HCT116 (cell line): ENCODE results near the gene OSBPL10. TPM values are rescaled to one million over a fixed set of nuclear protein-coding genes. Genes with fewer than 3 reads are reported as not detected.

Experiments used
- ATAC-seq: fragments of 200-7000 bp; cut with Tn5 transposase; 2 replicates; pipeline ENCODE4 v1.9.1; 2020; ENCODE audit warnings: mild to moderate bottlenecking, moderate library complexity
- BruUV-seq: library from RNA; stranded (reverse); fragments of 400-500 nt; replicated peaks from 2 replicates; lab custom pipeline; 2021; lab: Mats Ljungman, UMichigan
- CTCF ChIA-PET: fragments of 300-600 bp; sonication (Branson Sonifier 250); formaldehyde crosslinking; loops from one replicate; lab custom pipeline; 2021; ENCODE audit warnings: antibody characterized with exemption; lab: Charles Lee
- POLR2A ChIA-PET: fragments of 300-600, 350-600 bp; sonication (Branson Sonifier 250); formaldehyde crosslinking; loops from one replicate; lab custom pipeline; 2021; ENCODE audit warnings: antibody characterized with exemption; lab: Charles Lee
- RAD21 ChIA-PET, 2 experiments: fragments of 300-600 bp; sonication (Branson Sonifier 250); formaldehyde crosslinking; loops; one replicate each; lab custom pipeline; 2023; ENCODE audit warnings: low total read pairs in 2 of 2; ENCODE audit not compliant: uncharacterized antibody in 2 of 2, unreplicated experiment in 2 of 2, low non-redundant PET in 1 of 2; lab: Charles Lee
- DNase-seq: peaks from one replicate; pipeline ENCODE4 v3.0.0-alpha.2; 2010; ENCODE audit warnings: low read depth, low spot score
- H2AFZ ChIP-seq: fragments of 200-600 bp; shearing (Covaris generic), sonication (generic); 2 replicates; pipeline ENCODE4 v1.6.1; 2017; ENCODE audit warnings: low read depth, mixed run types, mixed read lengths, antibody characterized with exemption, low read length; ENCODE audit not compliant: poor library complexity, severe bottlenecking
- H3K27ac ChIP-seq: 2 replicates; pipeline ENCODE4 v1.5.1; 2012; ENCODE audit warnings: low read depth, low read length
- H3K27me3 ChIP-seq: fragments of 200-600 bp; sonication (generic); 2 replicates; pipeline ENCODE4 v1.6.1; 2016; ENCODE audit warnings: mixed run types, low read length, mixed read lengths; ENCODE audit not compliant: insufficient read depth
- H3K36me3 ChIP-seq, 2 experiments: fragments of 200-500 bp in 1 of 2; fragments of 200-600 bp in 1 of 2; sonication (Bioruptor generic) in 1 of 2; sonication (generic) in 1 of 2; 2 replicates each; pipeline versions ENCODE4 v1.5.1 to v1.6.1; 2014 to 2016; ENCODE audit warnings: low read length in 2 of 2, inconsistent platforms in 1 of 2, mixed read lengths in 1 of 2, mixed run types in 1 of 2; ENCODE audit not compliant: insufficient read depth in 2 of 2, control insufficient read depth in 1 of 2
- H3K4me1 ChIP-seq, 2 experiments: fragments of 200-600 bp in 1 of 2; sonication (generic) in 1 of 2; 2 replicates each; pipeline versions ENCODE4 v1.5.1 to v1.6.1; 2012 to 2017; ENCODE audit warnings: low read length in 2 of 2, inconsistent platforms in 1 of 2, mild to moderate bottlenecking in 1 of 2, mixed read lengths in 1 of 2, mixed run types in 1 of 2, moderate library complexity in 1 of 2; ENCODE audit not compliant: insufficient read depth in 2 of 2, control insufficient read depth in 1 of 2
- H3K4me2 ChIP-seq: fragments of 200-600 bp; sonication (generic); 2 replicates; pipeline ENCODE4 v1.6.1; 2017; ENCODE audit warnings: mixed run types, low read length, mixed read lengths
- H3K4me3 ChIP-seq, 2 experiments: fragments of 200-600 bp in 1 of 2; sonication (generic) in 1 of 2; replicated peaks in 1 of 2; 2 replicates each; pipeline ENCODE4 v1.5.1; 2011 to 2016; ENCODE audit warnings: low read length in 2 of 2, control low read depth in 1 of 2, low read depth in 1 of 2, mild to moderate bottlenecking in 1 of 2, mixed read lengths in 1 of 2, mixed run types in 1 of 2
- H3K79me2 ChIP-seq: fragments of 200-600 bp; sonication (generic); 2 replicates; pipeline ENCODE4 v1.6.1; 2017; ENCODE audit warnings: mild to moderate bottlenecking, mixed run types, low read length, moderate library complexity, mixed read lengths; ENCODE audit not compliant: insufficient read depth
- H3K9ac ChIP-seq: fragments of 200-600 bp; sonication (generic); 2 replicates; pipeline ENCODE4 v1.6.1; 2016; ENCODE audit warnings: low read length, mixed read lengths
- H3K9me2 ChIP-seq: fragments of 200-600 bp; sonication (generic), shearing (Covaris generic); 2 replicates; pipeline ENCODE4 v1.6.1; 2017; ENCODE audit warnings: mixed run types, mild to moderate bottlenecking, moderate library complexity; ENCODE audit not compliant: insufficient read depth
- H3K9me3 ChIP-seq, 2 experiments: fragments of 200-500 bp in 1 of 2; fragments of 200-600 bp in 1 of 2; sonication (Bioruptor generic) in 1 of 2; sonication (generic) in 1 of 2; 2 replicates each; pipeline ENCODE4 v1.6.1; 2014 to 2017; ENCODE audit warnings: low read length in 2 of 2, mixed read lengths in 2 of 2, inconsistent platforms in 1 of 2, low read depth in 1 of 2, mild to moderate bottlenecking in 1 of 2, mixed run types in 1 of 2, moderate library complexity in 1 of 2; ENCODE audit not compliant: control insufficient read depth in 1 of 2, insufficient read depth in 1 of 2
- H4K20me1 ChIP-seq: fragments of 200-600 bp; sonication (generic), shearing (Covaris generic); 2 replicates; pipeline ENCODE4 v1.6.1; 2017; ENCODE audit warnings: mixed run types, mild to moderate bottlenecking, moderate library complexity; ENCODE audit not compliant: insufficient read depth
- CBX3 ChIP-seq: IDR thresholded peaks from 2 replicates; pipeline ENCODE4 v1.6.1; 2012; ENCODE audit warnings: low read depth
- FOSL1 ChIP-seq: IDR thresholded peaks from 2 replicates; pipeline ENCODE4 v1.6.1; 2012; ENCODE audit warnings: low read depth
- RAD21 ChIP-seq: IDR thresholded peaks from 2 replicates; pipeline ENCODE4 v1.6.1; 2012; ENCODE audit warnings: low read depth, mild to moderate bottlenecking
- SIN3A ChIP-seq: IDR thresholded peaks from 2 replicates; pipeline ENCODE4 v1.6.1; 2012; ENCODE audit warnings: low read depth
- YY1 ChIP-seq: IDR thresholded peaks from 2 replicates; pipeline ENCODE4 v1.6.1; 2011; ENCODE audit warnings: low read length, low read depth, moderate library complexity, mild to moderate bottlenecking; ENCODE audit not compliant: insufficient replicate concordance; ENCODE audit errors: extremely low read depth
- intact Hi-C: fragments of 100-400 bp; cut with micrococcal nuclease; formaldehyde crosslinking; loops from 2 replicates; pipeline ENCODE4 v1.10.0; 2022
- total RNA-seq: library from RNA; stranded (reverse); gene quantifications from one replicate; pipeline ENCODE4 v1.2.1, GENCODE V29; 2021; ENCODE audit not compliant: unreplicated experiment
- TF ChIP-seq, protein P1 (sequence below): IDR thresholded peaks from 2 replicates; pipeline ENCODE4 v1.6.1; 2011; ENCODE audit warnings: mild to moderate bottlenecking, low read length, moderate library complexity; ENCODE audit not compliant: insufficient replicate concordance; ENCODE audit errors: extremely low read depth

The OSBPL10 gene
- total RNA-seq, 1 experiment from 2014 or later: 25.8 TPM

DNA sequence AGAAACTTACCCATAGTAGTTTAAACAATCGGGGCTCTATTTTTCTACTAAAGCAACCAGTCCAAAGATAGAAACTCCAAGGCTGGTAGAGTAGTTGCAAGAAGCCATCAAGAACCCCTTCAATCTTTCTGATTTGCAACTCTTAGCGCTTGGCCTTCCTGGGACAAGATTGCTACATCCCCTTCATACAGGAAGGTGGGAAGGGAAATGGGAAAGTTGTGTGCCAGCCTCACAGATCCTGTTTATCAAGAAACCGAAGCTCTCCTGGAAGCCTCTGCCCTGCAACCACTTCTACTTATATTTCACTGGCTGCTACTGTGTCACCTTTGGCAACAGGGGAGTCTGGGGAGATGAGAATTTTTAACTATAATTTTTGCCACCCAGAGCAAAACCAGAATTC is 46.2 kb downstream of the OSBPL10 start:
- Histone ChIP-seq H3K9me3 (no peaks in the 10 kb centered on the region), H3K9me2 (no peaks in the 10 kb centered on the region), H4K20me1 (peaks cover 3% of the 10 kb centered on the region; the same call in 1 of the 2 replicates), H3K4me3 (no peak overlapping the region), H3K4me2 (no peak overlapping the region), H3K27ac (no peak overlapping the region), H3K36me3 (no peaks in the 10 kb centered on the region), H3K4me1 (peaks cover 6 to 14% of the 10 kb centered on the region in 2 experiments; a peak in 3 of 4 replicates), H2AFZ (no peak overlapping the region), H3K79me2 (peaks cover 7% of the 10 kb centered on the region; the same call in 1 of the 2 replicates), H3K27me3 (no peaks in the 10 kb centered on the region), H3K9ac (no peak overlapping the region)
- POLR2A ChIA-PET: no interaction called here
- intact Hi-C loops: no loop called here
- RAD21 ChIA-PET: no interaction called here
- BruUV-seq: no TSS peak
- CTCF ChIA-PET: no interaction called here
- ATAC-seq (no peak), DNase-seq (no peak)
- no peak for TF ChIP-seq SIN3A
- TF ChIP-seq, protein P1, sequence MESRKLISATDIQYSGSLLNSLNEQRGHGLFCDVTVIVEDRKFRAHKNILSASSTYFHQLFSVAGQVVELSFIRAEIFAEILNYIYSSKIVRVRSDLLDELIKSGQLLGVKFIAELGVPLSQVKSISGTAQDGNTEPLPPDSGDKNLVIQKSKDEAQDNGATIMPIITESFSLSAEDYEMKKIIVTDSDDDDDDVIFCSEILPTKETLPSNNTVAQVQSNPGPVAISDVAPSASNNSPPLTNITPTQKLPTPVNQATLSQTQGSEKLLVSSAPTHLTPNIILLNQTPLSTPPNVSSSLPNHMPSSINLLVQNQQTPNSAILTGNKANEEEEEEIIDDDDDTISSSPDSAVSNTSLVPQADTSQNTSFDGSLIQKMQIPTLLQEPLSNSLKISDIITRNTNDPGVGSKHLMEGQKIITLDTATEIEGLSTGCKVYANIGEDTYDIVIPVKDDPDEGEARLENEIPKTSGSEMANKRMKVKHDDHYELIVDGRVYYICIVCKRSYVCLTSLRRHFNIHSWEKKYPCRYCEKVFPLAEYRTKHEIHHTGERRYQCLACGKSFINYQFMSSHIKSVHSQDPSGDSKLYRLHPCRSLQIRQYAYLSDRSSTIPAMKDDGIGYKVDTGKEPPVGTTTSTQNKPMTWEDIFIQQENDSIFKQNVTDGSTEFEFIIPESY: no peak

DNA sequence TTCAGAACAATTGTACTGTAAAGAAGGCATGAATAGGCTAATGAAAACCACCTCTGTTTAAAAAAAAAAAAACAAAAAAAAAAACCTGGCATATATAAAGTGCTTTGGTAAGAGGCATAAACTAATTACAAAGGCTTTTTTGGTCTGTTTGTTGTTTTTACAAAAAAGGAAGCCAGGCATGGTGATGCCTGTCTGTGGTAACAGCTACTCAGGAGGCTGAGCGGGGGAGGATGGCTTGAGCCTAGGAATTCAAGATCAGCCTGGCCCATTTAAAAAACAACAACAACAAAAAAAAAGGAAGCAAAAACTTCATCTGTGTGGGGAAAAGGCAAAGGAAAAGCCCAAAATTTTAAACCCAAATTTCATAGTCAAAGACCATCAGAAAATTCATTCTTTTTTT is 47.0 kb downstream of the OSBPL10 start:
- Histone ChIP-seq H3K4me3 (no peak overlapping the region), H3K27ac (no peak overlapping the region), H3K27me3 (no peaks in the 10 kb centered on the region), H3K4me2 (no peak overlapping the region), H4K20me1 (0 out of 2 replicates have a peak, but pooled peaks cover 3% of the 10 kb centered on the region), H2AFZ (no peak overlapping the region), H3K79me2 (peaks cover 7% of the 10 kb centered on the region; the same call in 1 of the 2 replicates), H3K9me2 (no peaks in the 10 kb centered on the region), H3K36me3 (no peaks in the 10 kb centered on the region), H3K4me1 (peaks cover 0 to 6% of the 10 kb centered on the region in 2 experiments; a peak in 3 of 4 replicates), H3K9me3 (no peaks in the 10 kb centered on the region), H3K9ac (no peak overlapping the region)
- ATAC-seq (no peak), DNase-seq (no peak)
- ChIA-PET POLR2A (no interaction called here), RAD21 (no interaction called here), CTCF (no interaction called here)
- intact Hi-C loops: no loop called here
- BruUV-seq: no TSS peak
- TF ChIP-seq CBX3 (no peak), FOSL1 (no peak), YY1 (no peak), RAD21 (no peak)
